GM21737 (cell line): Measurements from ENCODE around the gene RHOBTB1.
"Not testable (repeated sequence)": the region's sequence is repeated elsewhere in the genome, so short reads cannot be mapped to it uniquely, and the experiment has no call there.

Experiments
- ATAC-seq: cut with Tn5 transposase; IDR thresholded peaks from one replicate; pipeline ENCODE4 v1.9.1; 2021; ENCODE audit warnings: mild to moderate bottlenecking, moderate library complexity; ENCODE audit not compliant: unreplicated experiment

RHOBTB1 gene

DNA sequence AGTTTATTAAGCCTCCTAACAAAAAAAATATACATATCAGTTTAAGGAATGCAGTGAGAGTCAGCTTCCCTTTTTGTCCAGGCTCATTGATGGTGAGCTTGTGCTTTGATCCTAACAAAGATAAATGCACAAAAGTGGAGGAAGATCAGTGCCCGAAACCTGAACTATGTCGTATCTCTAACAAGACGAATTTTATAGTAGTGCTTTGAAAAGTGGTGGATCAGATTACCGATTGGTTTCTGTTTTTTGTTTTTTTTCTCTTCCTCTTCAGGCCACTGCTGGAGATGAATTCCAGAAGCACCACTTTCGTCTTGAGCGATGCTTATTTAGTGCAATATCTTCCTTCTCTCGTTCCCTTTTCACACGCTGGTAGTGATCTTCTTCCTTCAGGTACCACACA lies 72.8 kb downstream of the RHOBTB1 start:
- no peak for ATAC-seq

GRCh38 chr10:60870803-60871202 lies 73.2 kb downstream of the RHOBTB1 start:
- no peak for ATAC-seq

DNA sequence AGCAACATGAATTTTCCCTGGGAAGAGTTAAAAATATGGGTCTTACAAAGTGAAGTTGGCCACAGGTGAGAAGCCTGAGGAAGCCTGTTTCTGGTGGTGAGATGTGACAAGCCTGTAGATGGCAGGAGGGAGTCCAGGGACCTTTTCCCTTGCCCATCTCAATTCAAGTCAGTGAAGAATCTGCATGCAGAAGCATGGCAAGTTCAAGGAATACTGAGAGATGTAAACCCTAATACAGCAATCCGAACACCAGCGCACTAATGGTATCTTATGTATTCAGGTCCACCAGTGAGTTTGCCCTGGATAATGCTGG lies 73.6 kb downstream of the RHOBTB1 start:
- no peak for ATAC-seq

GRCh38 chr10:60869652-60870415 lies 74.2 kb downstream of the RHOBTB1 start:
- ATAC-seq = no peak

DNA sequence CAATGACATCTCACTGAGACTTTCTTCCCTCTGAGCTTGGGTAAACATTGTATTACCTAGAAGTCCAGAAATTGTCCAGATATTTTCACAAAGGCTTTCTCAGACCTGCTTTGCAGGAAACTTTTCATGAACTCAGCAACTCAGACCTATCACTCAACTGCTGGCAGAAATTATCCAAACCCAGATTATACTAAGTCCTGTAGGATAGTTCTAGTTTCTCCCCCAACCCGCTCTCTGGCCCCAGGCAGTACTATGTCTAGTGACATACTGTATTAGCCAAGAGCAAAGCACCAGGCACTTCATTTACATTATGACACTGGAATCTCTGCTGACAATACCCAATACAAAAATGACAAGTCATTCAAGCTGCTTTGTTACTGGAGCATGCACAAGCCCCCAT lies 75.0 kb downstream of the RHOBTB1 start:
- no peak for ATAC-seq

DNA sequence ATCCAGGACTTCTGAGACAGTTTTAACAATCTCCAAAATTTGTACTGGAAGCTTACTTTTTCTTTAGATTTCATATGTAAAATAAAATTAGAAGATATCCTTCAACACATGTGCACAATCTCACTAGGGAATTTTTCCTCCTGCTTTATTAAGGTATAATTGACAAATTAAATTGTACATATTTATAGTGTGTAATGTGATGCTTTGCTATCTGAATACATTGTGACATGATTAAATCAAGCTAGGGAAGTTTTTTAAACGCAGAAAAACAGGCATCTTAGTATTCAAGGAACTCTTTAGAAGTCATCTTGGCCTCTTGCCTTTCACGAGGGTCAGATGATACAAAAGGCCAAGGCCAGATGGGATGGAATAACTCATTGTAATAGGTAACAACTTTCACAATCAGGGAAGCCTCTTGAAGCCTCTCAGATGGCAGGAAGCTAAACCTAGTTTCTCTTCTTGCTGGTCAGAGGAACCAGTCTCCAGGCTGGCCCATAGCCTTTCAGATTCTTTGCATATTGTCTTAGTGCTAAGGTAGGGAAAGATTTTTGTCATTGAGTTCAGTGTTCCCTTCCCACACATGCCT lies 78.7 kb downstream of the RHOBTB1 start:
- no peak for ATAC-seq

GRCh38 chr10:60863796-60864195 lies 80.2 kb downstream of the RHOBTB1 start:
- ATAC-seq = no peak

DNA sequence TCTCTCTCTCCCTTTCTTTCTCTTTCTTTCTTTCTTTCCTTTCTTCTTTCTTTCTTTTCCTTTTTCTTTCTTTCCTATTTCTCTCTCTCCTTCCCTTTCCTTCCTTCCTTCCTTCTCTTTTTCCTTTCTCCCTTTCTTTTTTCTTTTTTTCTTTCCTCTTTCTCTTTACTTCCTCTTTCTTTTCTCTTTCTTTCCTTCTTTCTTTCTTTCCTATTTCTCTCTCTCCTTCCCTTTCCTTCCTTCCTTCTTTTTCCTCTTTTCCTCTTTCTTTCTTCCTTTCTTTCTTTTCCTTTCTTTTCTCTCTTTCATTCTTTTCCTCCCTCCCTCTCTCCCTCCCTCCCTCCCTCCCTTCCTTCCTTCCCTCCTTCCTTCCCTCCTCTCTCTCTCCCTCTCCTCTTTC lies 81.5 kb downstream of the RHOBTB1 start:
- ATAC-seq = no peak

GRCh38 chr10:60856405-60856804 lies 87.6 kb downstream of the RHOBTB1 start:
- no peak for ATAC-seq

- no peak for ATAC-seq
Observed at GRCh38 chr10:60853637-60854036, 90.3 kb downstream of the RHOBTB1 start.

DNA sequence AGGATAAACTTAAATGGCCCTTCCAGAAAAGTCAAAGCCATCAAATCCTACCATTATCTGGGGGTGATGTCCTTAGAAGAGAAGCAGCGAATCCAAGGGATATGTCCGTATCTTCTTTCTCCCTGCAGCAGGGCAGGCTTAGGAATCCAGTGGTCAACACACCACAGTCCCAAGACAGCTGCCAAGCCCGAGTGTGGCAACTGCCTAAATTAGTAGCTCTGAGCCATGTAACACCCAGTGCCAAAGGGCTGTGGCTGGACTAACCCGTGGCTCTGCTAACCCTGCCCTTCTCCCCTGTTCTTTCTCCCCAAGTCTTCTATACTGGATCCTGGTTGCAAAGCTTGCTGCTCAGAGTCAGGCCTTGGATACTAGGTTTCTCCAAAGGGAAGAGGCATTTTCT lies 90.9 kb downstream of the RHOBTB1 start:
- no peak for ATAC-seq

DNA sequence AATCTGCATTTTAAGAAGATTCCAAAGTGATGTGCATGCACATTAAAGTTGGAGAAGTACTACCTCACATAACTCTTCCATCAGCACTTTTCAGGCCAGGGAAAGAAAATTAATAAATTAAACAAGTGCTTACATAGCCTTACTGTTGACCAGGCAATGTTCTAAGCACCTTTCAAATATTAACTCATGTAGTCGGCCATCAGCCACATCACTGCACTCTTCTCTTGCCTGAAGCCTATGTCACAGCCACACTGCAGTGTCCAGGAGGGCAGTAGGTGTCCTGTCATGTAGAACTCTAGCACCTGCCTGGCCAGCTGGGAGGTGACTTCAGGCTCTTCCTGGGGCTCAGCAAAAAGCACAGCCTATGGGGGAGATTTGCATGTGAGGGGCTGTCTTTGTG lies 94.2 kb downstream of the RHOBTB1 start:
- ATAC-seq = no peak

GRCh38 chr10:60849217-60849616 lies 94.8 kb downstream of the RHOBTB1 start:
- ATAC-seq = no peak

DNA sequence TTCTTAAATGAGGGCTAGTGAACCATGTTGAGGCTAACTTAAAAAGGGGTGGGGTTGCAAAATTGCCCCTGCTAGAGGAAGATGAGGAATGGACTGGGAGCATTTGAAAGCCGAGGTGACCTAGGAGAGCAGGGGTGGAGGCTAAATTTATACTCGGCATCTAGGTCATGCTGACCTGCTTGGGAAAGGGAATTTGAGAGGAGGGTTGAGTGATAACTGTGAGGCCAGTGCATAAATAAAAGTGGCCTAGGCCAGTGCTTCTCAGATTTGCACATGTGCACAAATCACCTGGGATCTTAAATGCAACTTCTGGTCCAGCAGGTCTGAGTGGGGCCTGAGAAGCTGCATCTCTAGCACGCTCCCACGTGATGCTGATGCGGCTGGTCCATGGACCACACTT lies 95.3 kb downstream of the RHOBTB1 start:
- ATAC-seq = no peak

- ATAC-seq = no peak
Observed at GRCh38 chr10:60848126-60848525, 95.9 kb downstream of the RHOBTB1 start.

- no peak for ATAC-seq
Observed at GRCh38 chr10:60846173-60846572, 97.8 kb downstream of the RHOBTB1 start.

- no peak for ATAC-seq
Observed at GRCh38 chr10:60845038-60845437, 98.9 kb downstream of the RHOBTB1 start.

DNA sequence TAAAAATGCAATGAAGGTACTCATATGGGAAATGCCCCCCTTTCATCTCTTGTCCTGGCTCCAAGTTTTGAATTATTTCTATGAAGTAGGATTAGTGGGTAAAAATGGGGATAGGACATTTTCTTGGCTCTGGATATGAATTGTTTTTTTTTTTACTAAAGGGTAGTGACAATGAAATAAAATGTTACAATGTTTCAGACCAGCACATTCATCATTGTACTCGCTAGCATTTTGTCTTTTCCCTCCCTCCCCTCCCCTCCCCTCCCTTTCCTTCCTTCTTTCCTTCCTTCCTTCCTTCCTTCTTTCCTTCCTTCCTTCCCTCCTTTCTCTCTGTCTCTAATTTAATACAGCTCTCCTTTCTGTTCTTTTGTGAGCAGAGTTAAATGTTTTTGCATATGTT lies 101.3 kb downstream of the RHOBTB1 start:
- ATAC-seq = no peak

DNA sequence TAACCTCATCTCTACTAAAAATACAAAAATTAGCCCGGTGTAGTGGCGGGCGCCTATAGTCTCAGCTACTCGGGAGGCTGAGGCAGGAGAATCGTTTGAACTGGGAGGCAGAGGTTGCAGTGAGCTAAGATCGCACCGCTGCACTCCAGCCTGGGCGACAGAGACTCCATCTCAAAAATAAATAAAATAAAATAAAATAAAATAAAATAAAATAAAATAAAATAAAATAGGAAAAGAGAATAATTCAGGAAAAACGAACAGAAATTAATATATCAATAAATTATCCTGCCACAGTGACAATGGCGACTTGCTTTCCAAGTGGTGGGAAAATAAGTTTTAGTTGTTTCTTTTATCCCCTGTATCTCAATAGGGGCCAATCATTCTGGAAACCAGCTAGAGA lies 102.8 kb downstream of the RHOBTB1 start:
- ATAC-seq = not testable (repeated sequence)

- no peak for ATAC-seq
Observed at GRCh38 chr10:60835049-60835448, 108.9 kb downstream of the RHOBTB1 start.

- no peak for ATAC-seq
Observed at GRCh38 chr10:60834401-60834800, 109.6 kb downstream of the RHOBTB1 start.

DNA sequence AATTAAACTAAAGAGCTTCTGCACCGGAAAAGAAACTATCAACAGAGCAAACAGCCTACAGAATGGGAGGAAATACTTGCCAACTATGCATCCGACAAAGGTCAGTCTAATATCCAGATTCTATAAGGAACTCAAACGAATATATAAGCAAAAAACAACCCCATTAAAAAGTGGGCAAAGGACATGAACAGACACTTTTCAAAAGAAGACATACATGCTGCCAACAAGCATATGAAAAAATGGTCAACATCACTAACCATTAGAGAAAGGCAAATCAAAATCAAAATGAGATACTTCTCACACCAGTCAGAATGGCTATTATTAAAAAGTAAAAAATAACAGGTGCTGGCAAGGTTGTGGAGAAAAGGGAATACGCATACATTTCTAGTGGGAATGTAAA lies 111.8 kb downstream of the RHOBTB1 start:
- not testable (repeated sequence) for ATAC-seq

DNA sequence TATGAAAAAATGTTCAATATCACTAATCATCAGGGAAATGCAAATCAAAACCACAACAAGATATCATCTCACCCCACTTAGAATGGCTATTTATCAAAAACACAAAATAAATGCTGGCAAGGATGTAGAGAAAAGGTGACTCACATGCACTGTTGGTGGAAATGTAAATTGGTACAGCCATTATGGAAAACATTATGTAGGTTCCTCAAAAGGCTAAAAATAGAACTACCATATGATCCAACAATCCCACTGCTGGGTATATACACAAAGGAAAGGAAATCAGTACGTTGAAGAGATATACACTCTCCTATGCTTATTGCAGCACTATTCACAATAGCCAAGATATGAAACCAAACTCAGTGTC lies 115.5 kb downstream of the RHOBTB1 start:
- no peak for ATAC-seq
